PFSK-1 (cell line): ENCODE data around the gene TENT5C.

Experiments
- FOXP2 ChIP-seq: optimal IDR thresholded peaks from 2 replicates; pipeline ENCODE3; 2011; ENCODE audit warnings: borderline replicate concordance, control low read depth, inconsistent platforms; ENCODE audit not compliant: insufficient read depth; ENCODE audit errors: extremely low read length, extremely low read depth
- POLR2AphosphoS5 ChIP-seq: IDR thresholded peaks from 2 replicates; pipeline ENCODE4 v1.6.1; 2012; ENCODE audit warnings: low read depth, mild to moderate bottlenecking, control low read depth, low read length, moderate library complexity
- SIN3A ChIP-seq: IDR thresholded peaks from 2 replicates; pipeline ENCODE4 v1.6.1; 2012; ENCODE audit warnings: mild to moderate bottlenecking, low read length, moderate library complexity, borderline replicate concordance; ENCODE audit not compliant: insufficient read depth
- TAF1 ChIP-seq: IDR thresholded peaks from 2 replicates; pipeline ENCODE4 v1.6.1; 2012; ENCODE audit warnings: low read length, control low read depth, borderline replicate concordance; ENCODE audit not compliant: insufficient read depth
- TF ChIP-seq, protein P1 (sequence below), 2 experiments: IDR thresholded peaks; 2 replicates each; pipeline versions ENCODE4 v1.6.1 to v1.8.0; 2011 to 2012; ENCODE audit warnings: low read depth in 2 of 2, low read length in 2 of 2, control low read depth in 1 of 2, inconsistent platforms in 1 of 2, mild to moderate bottlenecking in 1 of 2, moderate library complexity in 1 of 2; ENCODE audit not compliant: insufficient read depth in 1 of 2

The TENT5C gene

GRCh38 chr1:117633068-117633345 lies 27.2 kb downstream of the TENT5C start:
- TF ChIP-seq, protein P1, sequence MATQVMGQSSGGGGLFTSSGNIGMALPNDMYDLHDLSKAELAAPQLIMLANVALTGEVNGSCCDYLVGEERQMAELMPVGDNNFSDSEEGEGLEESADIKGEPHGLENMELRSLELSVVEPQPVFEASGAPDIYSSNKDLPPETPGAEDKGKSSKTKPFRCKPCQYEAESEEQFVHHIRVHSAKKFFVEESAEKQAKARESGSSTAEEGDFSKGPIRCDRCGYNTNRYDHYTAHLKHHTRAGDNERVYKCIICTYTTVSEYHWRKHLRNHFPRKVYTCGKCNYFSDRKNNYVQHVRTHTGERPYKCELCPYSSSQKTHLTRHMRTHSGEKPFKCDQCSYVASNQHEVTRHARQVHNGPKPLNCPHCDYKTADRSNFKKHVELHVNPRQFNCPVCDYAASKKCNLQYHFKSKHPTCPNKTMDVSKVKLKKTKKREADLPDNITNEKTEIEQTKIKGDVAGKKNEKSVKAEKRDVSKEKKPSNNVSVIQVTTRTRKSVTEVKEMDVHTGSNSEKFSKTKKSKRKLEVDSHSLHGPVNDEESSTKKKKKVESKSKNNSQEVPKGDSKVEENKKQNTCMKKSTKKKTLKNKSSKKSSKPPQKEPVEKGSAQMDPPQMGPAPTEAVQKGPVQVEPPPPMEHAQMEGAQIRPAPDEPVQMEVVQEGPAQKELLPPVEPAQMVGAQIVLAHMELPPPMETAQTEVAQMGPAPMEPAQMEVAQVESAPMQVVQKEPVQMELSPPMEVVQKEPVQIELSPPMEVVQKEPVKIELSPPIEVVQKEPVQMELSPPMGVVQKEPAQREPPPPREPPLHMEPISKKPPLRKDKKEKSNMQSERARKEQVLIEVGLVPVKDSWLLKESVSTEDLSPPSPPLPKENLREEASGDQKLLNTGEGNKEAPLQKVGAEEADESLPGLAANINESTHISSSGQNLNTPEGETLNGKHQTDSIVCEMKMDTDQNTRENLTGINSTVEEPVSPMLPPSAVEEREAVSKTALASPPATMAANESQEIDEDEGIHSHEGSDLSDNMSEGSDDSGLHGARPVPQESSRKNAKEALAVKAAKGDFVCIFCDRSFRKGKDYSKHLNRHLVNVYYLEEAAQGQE (IDR thresholded peaks at IDR 0.05; ENCODE audit: insufficient read depth in 1 of 2, low read depth in 2 of 2, low read length in 2 of 2) = no peak
- TF ChIP-seq POLR2AphosphoS5 = no peak
- TF ChIP-seq SIN3A = no peak
- TF ChIP-seq TAF1 = no peak
- no peak for TF ChIP-seq FOXP2

DNA sequence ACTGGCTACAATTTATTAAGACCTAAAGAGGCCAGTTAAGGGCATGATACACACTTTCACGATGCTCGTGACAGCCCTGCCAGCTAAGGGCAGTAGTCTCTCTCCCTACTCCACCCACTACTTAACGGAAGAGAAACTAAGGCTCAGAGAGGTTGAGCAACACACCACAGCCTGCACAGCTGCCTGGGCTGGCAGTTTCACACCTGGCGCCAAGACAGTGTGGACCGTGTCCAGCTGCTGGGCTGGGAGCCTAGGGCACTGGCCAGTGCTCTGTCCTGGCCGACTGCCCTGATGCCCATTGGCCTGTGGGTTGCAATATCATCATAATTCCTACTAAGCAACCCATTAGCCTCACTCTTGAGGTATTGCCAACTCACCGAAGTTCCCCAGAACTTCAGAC lies 27.6 kb downstream of the TENT5C start:
- no peak for TF ChIP-seq FOXP2
- TF ChIP-seq TAF1 = no peak
- TF ChIP-seq, protein P1 (IDR thresholded peaks at IDR 0.05; ENCODE audit: insufficient read depth in 1 of 2, low read depth in 2 of 2, low read length in 2 of 2) = no peak
- TF ChIP-seq SIN3A = no peak
- no peak for TF ChIP-seq POLR2AphosphoS5

GRCh38 chr1:117633936-117634335 lies 28.1 kb downstream of the TENT5C start:
- TF ChIP-seq, protein P1 (IDR thresholded peaks at IDR 0.05; ENCODE audit: insufficient read depth in 1 of 2, low read depth in 2 of 2, low read length in 2 of 2) = no peak
- no peak for TF ChIP-seq FOXP2
- TF ChIP-seq POLR2AphosphoS5 = no peak
- no peak for TF ChIP-seq TAF1
- no peak for TF ChIP-seq SIN3A

DNA sequence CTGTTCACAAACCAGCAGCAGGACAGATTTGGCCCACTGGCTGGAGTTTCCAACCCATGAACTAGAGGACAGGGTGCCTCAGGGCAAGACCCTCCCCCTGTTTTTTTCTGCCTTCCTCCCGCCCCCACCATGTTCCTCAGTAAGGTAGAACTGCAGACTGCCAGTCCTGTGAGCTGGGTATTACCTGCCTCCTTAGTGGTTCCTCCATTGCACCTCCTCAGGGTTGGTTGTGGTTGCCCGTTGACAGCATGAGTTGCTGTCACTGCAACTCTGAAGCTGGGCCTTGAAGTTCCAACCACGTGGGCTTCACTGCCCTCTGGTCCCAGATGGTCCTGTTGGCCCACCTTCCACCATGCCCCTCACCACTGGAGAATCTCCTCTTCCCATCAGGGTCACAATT lies 28.8 kb downstream of the TENT5C start:
- TF ChIP-seq SIN3A (no peak), FOXP2 (no peak), TAF1 (no peak), POLR2AphosphoS5 (no peak)
- TF ChIP-seq, protein P1 (IDR thresholded peaks at IDR 0.05; ENCODE audit: insufficient read depth in 1 of 2, low read depth in 2 of 2, low read length in 2 of 2) = no peak

- TF ChIP-seq FOXP2 = no peak
- TF ChIP-seq TAF1 = no peak
- TF ChIP-seq POLR2AphosphoS5 = no peak
- no peak for TF ChIP-seq SIN3A
- TF ChIP-seq, protein P1 (IDR thresholded peaks at IDR 0.05; ENCODE audit: insufficient read depth in 1 of 2, low read depth in 2 of 2, low read length in 2 of 2) = no peak
Observed at GRCh38 chr1:117635805-117636204, 30.0 kb downstream of the TENT5C start.
